Liver (tissue), 3 donors: ENCODE results near the gene SLIT3.

Source experiments
- CTCF ChIP-seq: fragments of 150-350 bp; IDR thresholded peaks from 2 replicates; pipeline ENCODE4 v1.5.1; 2017; ENCODE audit warnings: improper control_type of control experiment, low read depth, low read length; ENCODE audit not compliant: missing input control
- EGR1 ChIP-seq, 2 donors: IDR thresholded peaks; 2 replicates each; pipeline ENCODE4 v1.6.1; 2016 to 2018; ENCODE audit warnings: antibody characterized with exemption in 2 of 2, low read depth in 2 of 2
- JUND ChIP-seq, 2 donors: IDR thresholded peaks; 2 replicates each; pipeline ENCODE4 v1.6.1; 2016; ENCODE audit warnings: antibody characterized with exemption in 2 of 2
- MAX ChIP-seq: IDR thresholded peaks from 2 replicates; pipeline ENCODE4 v1.6.1; 2016; ENCODE audit warnings: antibody characterized with exemption
- REST ChIP-seq: IDR thresholded peaks from 2 replicates; pipeline ENCODE4 v1.6.1; 2016; ENCODE audit warnings: antibody characterized with exemption, mild to moderate bottlenecking
- YY1 ChIP-seq: IDR thresholded peaks from 2 replicates; pipeline ENCODE4 v1.6.1; 2016; ENCODE audit warnings: antibody characterized with exemption, mild to moderate bottlenecking
- donor health status: healthy.
- donor health status: healthy.

- no peak for TF ChIP-seq CTCF
- TF ChIP-seq MAX: no peak
- no peak for TF ChIP-seq EGR1 (IDR thresholded peaks at IDR 0.05; ENCODE audit: low read depth in 2 of 2)
- no peak for TF ChIP-seq YY1
- no peak for TF ChIP-seq JUND (IDR thresholded peaks at IDR 0.05)
- no peak for TF ChIP-seq REST
These were observed 440.9 kb downstream of the SLIT3 start for GRCh38 chr5:168860081-168860480.
